Panc1 (cell line): ENCODE results near the gene ATP6V0C.
"Not testable (repeated sequence)": the region's sequence is repeated elsewhere in the genome, so short reads cannot be mapped to it uniquely, and the experiment has no call there.

Source experiments
- CTCF ChIP-seq: fragments of 450-650 bp; IDR thresholded peaks from 2 replicates; pipeline ENCODE4 v1.5.1; 2017; ENCODE audit warnings: mild to moderate bottlenecking
- POLR2AphosphoS5 ChIP-seq: IDR thresholded peaks from 2 replicates; pipeline ENCODE4 v1.6.1; 2012; ENCODE audit warnings: mild to moderate bottlenecking, low read depth, low read length, moderate library complexity
- REST ChIP-seq, 2 experiments: IDR thresholded peaks; 2 replicates each; pipeline ENCODE4 v1.6.1; 2011 to 2012; ENCODE audit warnings: low read depth in 2 of 2, control low read depth in 1 of 2, low read length in 1 of 2, mild to moderate bottlenecking in 1 of 2, moderate library complexity in 1 of 2; ENCODE audit not compliant: insufficient read depth in 1 of 2

GRCh38 chr16:2539845-2540458, 26.2 kb downstream of the ATP6V0C start:
- TF ChIP-seq POLR2AphosphoS5; CTCF; REST (IDR thresholded peaks at IDR 0.05; ENCODE audit: insufficient read depth in 1 of 2, low read depth in 2 of 2, low read length in 1 of 2): not testable (repeated sequence)
